GM19438 (cell line): ENCODE results near the gene CCDC188.

ENCODE experiments used
- ATAC-seq: cut with Tn5 transposase; IDR thresholded peaks from one replicate; pipeline ENCODE4 v1.9.1; 2021; ENCODE audit warnings: low read depth; ENCODE audit not compliant: unreplicated experiment

Gene CCDC188

GRCh38 chr22:20185750-20186149 lies 34.9 kb upstream of the CCDC188 start:
- no peak for ATAC-seq

- no peak for ATAC-seq
These were observed 33.8 kb upstream of the CCDC188 start for GRCh38 chr22:20184501-20185165.

DNA sequence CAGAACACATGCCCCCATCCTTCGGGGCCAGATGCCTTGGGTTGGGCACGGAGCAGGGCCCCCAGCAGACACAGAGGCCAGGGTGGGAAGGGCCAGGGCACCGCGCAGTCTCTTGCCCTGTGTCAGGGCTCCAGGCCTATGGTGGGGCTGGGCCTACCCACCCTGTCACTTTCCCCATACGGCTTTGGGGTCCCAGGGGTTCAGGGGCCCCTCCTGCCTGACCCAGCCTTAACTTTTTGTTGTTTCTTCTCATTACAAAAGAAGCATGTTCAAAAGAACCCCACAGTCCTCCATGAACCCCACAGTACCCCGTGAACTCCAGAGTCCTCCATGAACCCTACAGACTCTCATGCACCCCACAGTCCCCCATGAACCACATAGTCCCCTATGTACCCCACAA lies 33.0 kb upstream of the CCDC188 start:
- no peak for ATAC-seq

DNA sequence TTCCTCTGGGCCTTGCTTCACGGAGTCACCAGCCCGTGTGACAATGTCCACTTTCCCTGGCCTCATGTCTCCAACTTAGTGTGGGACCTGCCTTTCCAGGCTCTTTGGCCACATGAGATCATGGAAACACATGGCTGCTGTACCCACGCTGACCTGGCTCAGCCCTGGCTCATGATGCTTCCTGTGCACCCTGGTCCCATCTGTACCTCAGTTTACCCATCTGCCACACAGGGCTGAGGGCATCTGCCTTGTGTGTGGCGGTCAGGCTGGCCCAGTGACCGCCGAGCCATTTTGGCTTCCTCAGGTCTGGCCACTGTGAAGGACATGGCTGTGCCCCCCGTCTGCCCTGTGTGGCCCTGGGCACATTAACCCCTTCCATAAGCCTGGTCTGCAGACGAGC lies 32.2 kb upstream of the CCDC188 start:
- no peak for ATAC-seq

GRCh38 chr22:20182365-20182764 lies 31.5 kb upstream of the CCDC188 start:
- no peak for ATAC-seq

GRCh38 chr22:20181884-20182236 lies 31.0 kb upstream of the CCDC188 start:
- no peak for ATAC-seq

GRCh38 chr22:20181194-20181883 lies 30.5 kb upstream of the CCDC188 start:
- ATAC-seq: no peak

GRCh38 chr22:20180640-20181039 lies 29.8 kb upstream of the CCDC188 start:
- ATAC-seq: no peak

GRCh38 chr22:20180245-20180630 lies 29.4 kb upstream of the CCDC188 start:
- ATAC-seq: no peak

DNA sequence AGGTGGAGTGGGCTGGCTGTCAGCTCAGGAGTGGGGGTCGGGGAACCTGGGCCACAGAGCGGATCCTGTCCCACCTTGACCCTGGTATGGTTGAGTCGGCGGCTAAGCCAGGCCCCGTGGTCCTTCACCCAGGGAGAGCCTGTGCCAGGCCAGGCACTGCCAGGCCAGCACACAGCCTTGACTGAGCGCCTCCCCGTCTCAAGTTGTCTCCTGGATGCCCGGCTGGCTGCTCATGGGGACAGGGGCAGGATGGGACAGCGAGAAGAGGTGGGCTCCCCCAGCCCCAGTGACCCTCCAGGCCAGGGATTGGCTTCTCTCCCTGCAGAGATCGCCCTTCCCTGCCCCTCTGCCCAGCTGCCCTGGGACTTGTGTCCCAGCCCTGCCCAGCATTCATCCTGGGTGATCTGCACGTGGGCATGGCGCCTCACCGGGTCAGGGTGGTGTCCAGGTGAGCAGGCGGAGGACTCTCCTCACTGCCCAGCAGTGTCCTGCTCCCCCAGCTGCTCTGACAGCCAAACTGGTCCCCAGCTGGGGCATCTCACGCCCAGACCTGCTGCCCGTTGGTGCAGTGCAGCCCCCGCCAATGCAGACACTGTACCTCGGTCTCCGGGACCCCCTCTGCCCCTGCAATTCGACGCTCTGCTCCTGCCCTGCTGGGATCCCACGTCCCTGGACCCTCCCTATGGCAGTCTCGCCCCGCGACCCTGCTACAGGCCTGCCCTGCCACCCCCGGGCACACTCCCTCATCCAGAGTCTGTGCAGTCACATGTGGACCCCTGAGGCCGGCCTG lies 28.8 kb upstream of the CCDC188 start:
- ATAC-seq: no peak

- no peak for ATAC-seq
These were observed 28.0 kb upstream of the CCDC188 start for GRCh38 chr22:20178915-20179227.

DNA sequence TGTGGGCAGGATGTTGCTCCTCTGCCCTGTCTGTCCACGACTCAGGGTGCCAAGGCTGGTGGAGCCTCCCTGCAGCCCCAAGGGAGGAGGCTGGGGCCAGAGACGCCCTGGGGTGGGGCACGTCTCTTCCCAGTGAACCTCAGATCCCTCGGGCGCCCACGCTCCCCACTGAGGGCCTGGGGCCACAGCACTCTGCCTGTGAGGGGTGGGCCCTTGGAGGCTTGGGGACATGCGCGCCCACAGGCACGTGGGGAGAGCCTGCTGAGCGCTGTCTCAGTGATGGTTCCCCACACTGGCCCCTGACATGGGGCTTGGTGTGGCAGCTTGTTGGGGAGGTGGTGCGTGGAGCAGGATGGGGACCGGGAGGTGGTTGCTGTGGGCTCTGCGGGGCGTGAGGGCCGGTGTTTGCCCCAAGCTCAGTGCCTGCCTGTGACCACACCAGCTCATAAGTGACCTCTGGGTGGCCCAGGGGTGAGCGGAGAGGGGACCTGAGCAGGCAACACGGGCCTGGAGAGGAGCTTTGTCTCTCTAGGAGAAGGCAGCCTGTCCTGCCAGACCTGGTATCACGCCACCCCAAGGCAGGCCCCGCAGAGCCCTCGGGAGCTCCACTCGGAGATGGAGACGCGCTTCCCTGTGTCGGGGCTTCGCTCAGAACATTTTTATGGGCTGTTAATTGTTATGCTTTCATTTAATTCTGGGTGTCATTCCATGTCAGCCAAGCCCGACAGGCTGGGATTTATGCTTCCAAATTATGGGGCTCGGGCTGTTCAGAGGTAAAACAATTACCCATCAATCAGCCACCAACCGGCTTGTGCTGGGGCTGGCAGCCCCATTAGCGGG lies 27.4 kb upstream of the CCDC188 start:
- ATAC-seq: no peak

GRCh38 chr22:20177217-20177911 lies 26.5 kb upstream of the CCDC188 start:
- ATAC-seq: no peak

- ATAC-seq: no peak
These were observed 25.7 kb upstream of the CCDC188 start for GRCh38 chr22:20176421-20177085.

DNA sequence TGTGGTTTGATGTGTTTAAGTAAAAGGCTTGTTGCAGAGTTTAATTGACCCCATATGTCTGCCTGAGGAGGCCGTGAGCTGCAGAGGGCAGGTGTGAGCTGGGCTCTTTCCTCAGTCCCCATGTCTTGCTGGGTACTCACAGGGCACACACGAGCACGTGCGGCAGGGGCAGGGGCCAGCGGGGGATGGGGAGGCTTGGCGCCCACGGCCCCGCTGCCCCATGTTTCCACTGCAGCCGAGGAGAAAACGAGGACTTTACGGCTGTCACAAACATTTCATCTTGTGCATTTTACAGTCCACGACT lies 24.7 kb upstream of the CCDC188 start:
- ATAC-seq: no peak

- no peak for ATAC-seq
These were observed 24.1 kb upstream of the CCDC188 start for GRCh38 chr22:20174785-20175596.

DNA sequence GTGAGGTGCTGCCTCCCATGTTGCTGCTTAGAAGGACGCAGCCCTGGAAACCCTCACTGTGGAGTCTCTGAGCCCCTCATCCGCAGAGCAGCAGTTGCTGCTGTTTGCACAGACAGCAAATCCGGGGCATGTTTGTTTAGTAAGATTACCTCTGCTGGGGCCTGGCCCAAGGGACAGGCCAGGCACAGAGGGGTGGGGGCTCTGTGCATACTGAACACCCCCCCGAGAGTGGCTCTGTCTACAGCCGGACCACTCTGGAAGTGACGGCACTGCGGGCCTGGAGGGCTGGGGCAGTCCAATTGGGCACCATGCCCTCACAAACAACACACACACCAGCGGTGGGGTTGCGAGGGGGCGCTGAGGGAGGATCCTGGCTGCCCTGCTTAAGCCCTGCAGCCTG lies 22.9 kb upstream of the CCDC188 start:
- no peak for ATAC-seq

DNA sequence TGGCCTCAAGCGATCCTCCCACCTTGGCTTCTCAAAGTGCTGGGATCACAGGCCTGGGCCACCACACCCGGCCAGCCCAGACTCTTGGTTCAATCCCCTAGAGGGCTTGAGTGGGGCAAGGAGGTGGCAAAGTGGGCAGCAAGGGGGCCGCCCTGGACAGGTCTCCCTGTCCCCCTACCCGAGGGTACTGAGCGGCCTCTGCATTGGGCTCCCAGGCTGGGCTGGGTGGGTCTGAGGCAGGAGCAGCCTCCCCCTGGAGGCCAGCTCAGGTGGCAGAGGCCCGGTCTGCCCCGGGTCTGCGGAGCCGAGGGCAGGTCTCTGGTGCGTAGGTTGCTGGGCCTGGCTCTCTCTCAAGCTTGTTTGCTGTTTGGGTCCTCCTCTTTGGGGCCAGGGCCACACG lies 22.4 kb upstream of the CCDC188 start:
- ATAC-seq: no peak

DNA sequence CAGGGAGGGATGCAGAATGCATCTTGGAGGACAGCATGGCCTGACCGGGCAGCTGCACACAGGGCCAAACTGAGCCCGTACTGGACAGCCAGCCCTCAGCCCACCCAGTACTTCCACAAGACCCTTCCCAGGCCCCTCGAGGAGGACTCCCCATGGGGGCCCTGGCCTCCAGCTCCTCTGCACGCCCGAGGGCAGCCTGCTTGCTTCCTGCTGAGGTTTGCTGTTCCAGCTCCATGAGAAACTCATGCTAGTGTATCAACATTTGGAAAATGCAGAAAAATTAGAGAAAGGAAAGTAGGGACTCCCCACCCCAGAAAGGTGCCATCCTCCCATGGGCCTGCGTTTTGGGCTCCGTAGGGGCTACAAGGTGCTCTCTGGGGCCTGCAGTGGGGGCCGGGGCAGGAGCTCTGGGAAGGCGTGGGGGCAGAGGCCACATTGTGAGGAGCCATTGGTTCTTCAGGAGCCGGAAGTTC lies 21.3 kb upstream of the CCDC188 start:
- no peak for ATAC-seq
